Hematopoietic multipotent progenitor cell treated with erythropoietin and hydrocortisone succinate and interleukin-3 and kit ligand, for 15 days (in vitro differentiated cells): ENCODE measurements around the gene DNTT.

Source experiments
- DNase-seq: peaks from one replicate; pipeline ENCODE4 v3.0.0-alpha.2; 2015; ENCODE audit warnings: low spot score

DNTT gene

DNA sequence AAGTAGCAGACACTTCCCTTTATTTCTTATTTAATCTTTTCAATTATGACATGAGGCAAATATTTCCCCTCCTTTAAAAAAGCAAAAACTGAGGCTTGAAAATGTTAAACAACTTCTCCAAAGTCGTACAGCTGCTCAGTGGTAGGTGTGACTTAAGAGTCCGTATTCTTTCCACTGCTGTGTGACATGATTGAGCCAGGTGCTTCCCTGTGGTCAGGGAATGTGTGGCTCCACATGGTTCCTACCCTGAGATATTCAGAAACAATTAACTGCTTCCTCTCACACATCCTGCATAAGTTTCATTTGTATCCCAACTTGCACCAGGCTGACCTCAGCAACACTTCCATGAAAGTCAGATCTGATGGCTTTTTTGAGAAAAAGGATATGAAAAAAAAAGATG lies 41.0 kb downstream of the DNTT start:
- DNase-seq: no peak

- no peak for DNase-seq
Measured at GRCh38 chr10:96346295-96346694, 42.1 kb downstream of the DNTT start.

DNA sequence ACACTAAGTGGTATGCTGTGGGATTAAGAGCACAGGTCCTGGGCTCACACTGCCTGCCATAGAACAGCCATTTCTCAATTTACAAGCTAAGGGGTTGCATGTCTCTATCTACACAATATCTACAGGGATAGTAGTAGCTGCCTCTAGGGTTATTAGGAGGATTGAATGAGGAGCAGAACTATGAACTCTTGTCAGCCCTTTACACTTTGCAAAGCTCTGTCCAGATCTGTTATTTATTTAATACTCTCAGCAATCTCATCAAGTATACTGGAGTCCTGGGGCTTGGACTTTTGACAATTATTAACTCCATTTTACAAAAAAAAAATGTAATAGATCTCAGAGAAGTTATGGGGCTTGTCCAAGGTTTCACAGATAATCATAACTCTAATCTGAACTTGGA lies 47.8 kb downstream of the DNTT start:
- no peak for DNase-seq

DNA sequence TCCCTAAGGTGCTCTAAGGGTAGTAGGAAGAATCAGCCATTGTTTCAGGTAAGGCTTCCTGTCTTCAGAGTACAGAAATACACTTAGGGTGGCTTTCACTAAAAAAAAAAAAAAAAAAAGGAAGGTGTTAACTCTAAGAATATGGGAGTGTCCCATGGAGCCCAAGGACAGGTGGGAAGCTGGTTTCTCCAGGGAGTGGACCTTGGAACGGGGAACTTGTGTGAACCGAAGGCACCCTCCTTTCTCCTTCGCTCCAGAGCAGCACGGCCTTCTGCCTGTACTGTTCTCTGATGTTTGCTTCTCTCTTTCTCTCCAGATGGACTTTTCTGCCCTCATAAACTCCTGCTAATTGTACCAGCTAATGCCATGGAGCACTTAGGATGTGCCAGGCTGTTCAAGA lies 48.3 kb downstream of the DNTT start:
- no peak for DNase-seq

DNA sequence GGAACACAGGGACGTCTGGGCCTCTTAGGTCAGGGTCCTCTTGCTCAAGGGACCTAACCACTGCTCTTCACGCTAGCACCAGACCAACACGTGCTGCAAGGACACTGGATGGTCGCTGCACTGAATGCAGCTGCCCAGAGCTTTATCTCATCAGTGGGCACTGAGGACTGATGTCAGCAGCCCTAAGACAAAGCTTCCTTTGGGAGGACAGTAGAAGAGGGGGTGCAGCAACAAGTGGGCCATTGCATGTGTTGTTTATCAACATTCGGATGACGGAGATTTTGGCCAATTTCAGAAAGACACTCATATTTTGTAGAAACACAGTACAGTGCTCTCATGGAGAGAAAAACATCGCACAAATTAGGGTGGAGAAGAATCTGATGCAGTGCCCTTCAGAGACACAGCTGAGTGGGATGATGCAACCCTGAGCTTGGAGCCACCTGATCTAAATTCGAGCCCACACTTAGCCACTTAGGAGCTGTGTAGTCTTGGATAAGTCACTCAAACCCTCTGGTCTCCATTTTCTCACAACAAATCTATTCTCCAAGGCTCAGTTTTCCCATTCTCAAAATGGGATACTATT lies 52.9 kb downstream of the DNTT start:
- DNase-seq: no peak

GRCh38 chr10:96358851-96359540 lies 54.8 kb downstream of the DNTT start, which contains the start of gene OPALIN:
Gene OPALIN, minus strand, starts transcription at chr10:96359002. Its CDS starts 106 bp downstream, at chr10:96358896.
- DNase-seq: no peak

DNA sequence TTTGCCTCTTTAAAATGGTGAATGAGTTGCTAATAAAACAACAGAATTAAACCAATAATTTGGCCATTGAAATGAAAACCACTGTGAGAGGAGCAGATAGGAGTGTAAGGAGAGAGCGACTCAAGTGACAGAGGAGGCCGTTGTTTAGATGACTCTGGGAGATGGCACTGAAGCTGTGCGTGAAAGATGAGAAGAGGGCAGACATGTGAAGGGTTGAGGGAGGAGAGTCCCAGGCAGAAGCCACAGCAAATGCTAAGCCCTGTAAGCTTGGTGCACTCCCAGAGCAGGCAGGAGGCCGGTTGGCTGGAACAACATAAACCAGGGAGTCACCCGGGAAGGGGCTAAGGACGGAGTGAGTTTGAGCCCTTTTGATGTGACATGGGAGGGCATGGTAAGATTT lies 55.4 kb downstream of the DNTT start:
- no peak for DNase-seq

DNA sequence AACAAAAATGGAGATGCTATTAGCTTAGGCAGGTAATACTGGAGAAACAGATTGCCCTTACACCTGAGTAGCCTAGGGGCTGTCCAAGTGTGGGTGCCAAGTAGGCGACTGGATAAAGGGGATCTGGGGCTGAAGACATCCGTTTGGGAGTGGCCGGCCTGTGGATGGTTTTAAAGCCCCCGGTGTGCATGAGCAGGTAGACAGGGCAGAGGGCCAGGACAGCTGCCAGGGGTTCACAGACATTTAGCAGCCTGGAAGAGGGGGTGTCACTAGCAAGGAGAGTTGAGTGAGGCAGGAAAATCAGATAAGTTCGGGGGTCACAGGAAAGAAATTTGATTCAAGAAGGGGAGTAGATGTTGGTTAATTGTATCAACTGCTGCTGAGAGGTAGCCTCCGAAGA lies 56.1 kb downstream of the DNTT start:
- DNase-seq: no peak

DNA sequence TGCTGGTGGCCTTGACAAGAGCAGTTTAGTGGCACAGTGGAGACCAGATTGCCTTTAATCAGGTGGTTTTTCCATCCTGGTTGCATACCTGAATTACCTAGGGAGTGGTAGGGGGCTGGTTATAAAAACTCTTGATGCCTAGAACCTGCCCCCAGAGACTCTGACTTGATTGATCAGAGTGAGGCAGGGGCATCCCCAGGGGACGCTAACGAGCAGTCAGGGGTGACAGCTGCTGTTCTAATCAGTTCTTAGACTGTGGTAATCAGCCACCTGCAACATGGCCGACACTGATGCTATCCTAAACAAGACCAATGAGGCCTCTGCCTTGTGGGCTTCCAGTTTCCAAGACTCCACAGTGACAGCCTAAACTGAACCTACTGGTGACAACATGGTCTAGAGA lies 56.5 kb downstream of the DNTT start:
- no peak for DNase-seq

- no peak for DNase-seq
Measured at GRCh38 chr10:96365571-96365970, 61.3 kb downstream of the DNTT start.

GRCh38 chr10:96366508-96366907 lies 62.3 kb downstream of the DNTT start:
- DNase-seq: no peak

- no peak for DNase-seq
Measured at GRCh38 chr10:96367470-96367869, 63.2 kb downstream of the DNTT start.

- DNase-seq: no peak
Measured at GRCh38 chr10:96368971-96369370, 64.7 kb downstream of the DNTT start.

DNA sequence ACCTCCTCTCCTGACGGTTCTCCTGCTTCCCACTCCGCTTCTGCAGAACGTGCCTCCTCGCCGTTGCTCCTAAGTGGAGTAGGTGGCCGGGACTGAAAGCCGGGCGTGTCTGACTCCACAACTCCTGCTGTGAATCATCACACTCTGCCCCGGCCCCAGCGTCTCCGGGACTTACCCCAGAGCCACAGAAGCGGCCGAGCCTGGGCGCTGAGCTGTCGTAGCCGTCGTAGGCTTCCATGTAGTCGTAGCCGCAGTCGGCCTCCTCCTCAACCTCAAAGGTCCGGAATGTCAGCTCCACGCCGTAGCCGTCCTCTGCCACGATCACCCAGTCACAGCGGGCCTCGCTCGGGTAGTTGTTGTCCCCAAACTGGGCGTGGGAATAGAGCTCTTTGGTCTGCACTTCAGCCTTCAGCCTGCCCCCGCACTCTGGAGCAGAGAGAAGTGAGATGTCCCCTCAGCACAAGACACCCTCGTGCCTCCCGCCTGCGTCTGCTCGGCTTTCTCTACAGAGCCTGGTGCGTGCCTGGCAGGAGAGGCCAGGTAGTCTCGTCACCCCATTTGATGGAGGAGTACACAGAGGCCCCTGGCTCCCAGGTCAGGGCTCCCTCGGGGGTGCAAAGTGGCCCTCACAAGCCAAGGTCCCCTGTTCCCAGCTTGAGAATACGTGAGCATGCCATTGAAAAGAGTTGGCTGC lies 65.8 kb downstream of the DNTT start:
- DNase-seq: no peak

GRCh38 chr10:96370584-96371157 lies 66.4 kb downstream of the DNTT start:
- DNase-seq: peak; percentile 60

DNA sequence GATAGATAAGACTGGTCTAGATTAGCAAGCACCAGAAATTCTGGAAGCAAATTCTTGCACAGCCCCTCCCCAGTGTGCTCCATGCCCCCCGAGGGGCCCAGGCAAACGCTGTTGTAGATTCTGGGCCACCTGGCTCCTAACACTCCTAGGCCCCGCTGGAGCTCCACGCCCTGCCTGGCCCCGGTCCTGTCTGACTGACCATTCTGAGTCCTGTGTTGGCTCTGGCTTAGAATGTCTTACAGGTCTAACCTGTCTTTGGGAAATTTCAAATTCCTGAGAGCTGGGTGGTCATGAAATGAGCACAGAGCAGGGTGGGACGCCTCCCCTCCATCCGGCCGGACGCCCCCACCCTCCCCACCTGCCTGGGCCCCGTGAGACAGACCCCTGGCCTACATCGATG lies 67.1 kb downstream of the DNTT start:
- DNase-seq: no peak

DNA sequence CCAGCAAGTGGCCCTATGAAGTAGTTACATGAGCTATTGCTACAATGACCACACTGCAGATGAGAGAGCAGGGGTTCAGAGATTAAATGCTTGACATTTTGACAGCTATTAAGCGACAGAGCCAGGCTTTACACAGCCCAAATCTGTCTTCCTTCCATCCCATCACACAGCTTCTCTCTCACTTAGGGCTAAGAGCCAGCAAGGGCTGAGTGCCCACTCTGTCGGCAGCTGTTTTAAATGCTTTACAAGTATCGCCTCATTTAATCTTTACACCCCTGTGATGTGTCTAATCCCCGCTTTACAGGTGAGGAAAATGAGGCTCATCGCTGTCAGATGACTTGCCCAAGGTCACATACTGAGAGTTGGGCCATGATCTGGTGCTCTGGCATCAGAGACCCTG lies 69.8 kb downstream of the DNTT start:
- no peak for DNase-seq

DNA sequence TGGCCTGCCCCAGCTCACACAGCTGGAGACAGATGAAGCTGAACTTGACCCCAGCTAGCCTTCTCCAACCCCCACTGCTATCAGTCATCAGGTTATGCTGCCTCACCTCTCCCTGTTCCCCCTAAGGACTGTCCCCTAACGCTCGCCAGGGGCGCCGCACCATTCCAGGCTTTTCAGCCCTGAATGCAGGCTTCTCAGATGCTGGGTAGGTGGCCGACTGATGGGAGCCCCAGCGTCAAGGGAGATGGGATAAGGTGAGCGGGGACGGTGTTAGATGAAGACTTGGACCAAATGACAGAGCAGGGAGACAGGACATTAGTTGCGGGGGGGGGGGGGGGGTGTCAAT lies 70.4 kb downstream of the DNTT start:
- no peak for DNase-seq

GRCh38 chr10:96374985-96375830 lies 71.0 kb downstream of the DNTT start:
- DNase-seq: peak; percentile 73

DNA sequence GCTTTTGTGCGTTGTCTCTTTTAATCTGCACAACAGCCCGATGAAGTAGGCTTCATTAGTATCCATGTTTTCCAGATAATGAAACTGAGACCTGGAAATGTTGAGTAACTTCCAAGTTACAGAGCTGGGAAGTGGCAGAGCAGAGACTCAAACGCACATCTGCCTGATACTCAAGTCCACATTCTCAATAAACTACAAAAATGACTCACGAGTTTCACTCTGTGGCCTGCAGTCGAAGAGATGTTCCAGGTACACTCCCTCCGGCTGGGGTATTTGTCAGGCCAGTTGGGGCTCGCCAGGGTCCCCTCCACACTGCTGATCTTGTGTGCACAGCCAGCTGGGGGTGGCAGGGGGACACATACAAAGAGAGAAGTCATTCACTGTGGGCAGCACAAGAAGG lies 72.2 kb downstream of the DNTT start:
- DNase-seq: no peak

GRCh38 chr10:96377816-96378294 lies 73.6 kb downstream of the DNTT start:
- DNase-seq: no peak

- no peak for DNase-seq
Measured at GRCh38 chr10:96378741-96379140, 74.5 kb downstream of the DNTT start.
